Panc1 (cell line): ENCODE data around the gene BICRAL. TPM values are rescaled to one million over a fixed set of nuclear protein-coding genes. Genes with fewer than 3 reads are reported as not detected.

ENCODE experiments used
- ATAC-seq: fragments of 200-7000 bp; cut with Tn5 transposase; 2 replicates; pipeline ENCODE4 v1.9.1; 2020; ENCODE audit warnings: mild to moderate bottlenecking, moderate library complexity
- BruUV-seq: library from RNA; stranded (reverse); fragments of 400-500 nt; replicated peaks from 2 replicates; lab custom pipeline; 2021; lab: Mats Ljungman, UMichigan
- CTCF ChIA-PET: fragments of 300-600 bp; sonication (Branson Sonifier 250); formaldehyde crosslinking; loops from one replicate; lab custom pipeline; 2022; ENCODE audit warnings: antibody characterized with exemption; lab: Charles Lee
- POLR2A ChIA-PET: fragments of 300-600 bp; sonication (Branson Sonifier 250); formaldehyde crosslinking; loops from one replicate; lab custom pipeline; 2022; ENCODE audit warnings: antibody characterized with exemption; lab: Charles Lee
- DNase-seq: peaks from one replicate; pipeline ENCODE4 v3.0.0-alpha.2; 2010; ENCODE audit warnings: low read depth, low spot score
- H3K27ac ChIP-seq: 2 replicates; pipeline ENCODE4 v1.5.1; 2011; ENCODE audit warnings: mild to moderate bottlenecking, low read length, inconsistent platforms
- H3K27me3 ChIP-seq: fragments of 200-500 bp; sonication (Bioruptor generic); 2 replicates; pipeline ENCODE4 v1.6.0; 2014; ENCODE audit warnings: low read length, inconsistent platforms; ENCODE audit not compliant: control insufficient read depth, insufficient read depth
- H3K36me3 ChIP-seq: fragments of 200-500 bp; sonication (Bioruptor generic); 2 replicates; pipeline ENCODE4 v1.5.1; 2014; ENCODE audit warnings: inconsistent platforms, mild to moderate bottlenecking, low read length, moderate library complexity; ENCODE audit not compliant: control insufficient read depth, insufficient read depth
- H3K4me1 ChIP-seq: 2 replicates; pipeline ENCODE4 v1.5.1; 2011; ENCODE audit warnings: inconsistent platforms, mild to moderate bottlenecking, low read length, moderate library complexity; ENCODE audit not compliant: control insufficient read depth, insufficient read depth
- H3K4me3 ChIP-seq, 2 experiments: 2 replicates each; pipeline ENCODE4 v1.5.1; 2011 to 2012; ENCODE audit warnings: low read depth in 2 of 2, low read length in 2 of 2, mild to moderate bottlenecking in 2 of 2, inconsistent platforms in 1 of 2, moderate library complexity in 1 of 2
- H3K9me3 ChIP-seq: fragments of 200-500 bp; sonication (Bioruptor generic); 2 replicates; pipeline ENCODE4 v1.5.1; 2014; ENCODE audit warnings: low read depth, mild to moderate bottlenecking, inconsistent platforms, low read length, moderate library complexity; ENCODE audit not compliant: control insufficient read depth, insufficient read depth
- CTCF ChIP-seq: fragments of 450-650 bp; IDR thresholded peaks from 2 replicates; pipeline ENCODE4 v1.5.1; 2017; ENCODE audit warnings: mild to moderate bottlenecking
- POLR2AphosphoS5 ChIP-seq: IDR thresholded peaks from 2 replicates; pipeline ENCODE4 v1.6.1; 2012; ENCODE audit warnings: mild to moderate bottlenecking, low read depth, low read length, moderate library complexity
- REST ChIP-seq, 2 experiments: IDR thresholded peaks; 2 replicates each; pipeline ENCODE4 v1.6.1; 2011 to 2012; ENCODE audit warnings: low read depth in 2 of 2, control low read depth in 1 of 2, low read length in 1 of 2, mild to moderate bottlenecking in 1 of 2, moderate library complexity in 1 of 2; ENCODE audit not compliant: insufficient read depth in 1 of 2
- SIN3A ChIP-seq: IDR thresholded peaks from 2 replicates; pipeline ENCODE4 v1.6.1; 2012; ENCODE audit warnings: low read depth, mild to moderate bottlenecking, low read length, moderate library complexity, borderline replicate concordance; ENCODE audit not compliant: insufficient read depth
- TCF7L2 ChIP-seq: IDR thresholded peaks from 2 replicates; pipeline ENCODE4 v1.6.1; 2011; ENCODE audit warnings: mild to moderate bottlenecking, low read depth, low read length, inconsistent platforms
- in situ Hi-C: cut with HindIII; loops from 2 replicates; pipeline ENCODE4 v1.10.0; 2016; ENCODE audit warnings: low sequenced_read_pairs, low pct_unique_long_range_greater_than_20kb
- intact Hi-C: fragments of 100-400 bp; cut with micrococcal nuclease; formaldehyde crosslinking; loops from one replicate; pipeline ENCODE4 v1.10.0; 2022; ENCODE audit not compliant: unreplicated experiment
- total RNA-seq: library from RNA; stranded (reverse); gene quantifications from one replicate; pipeline ENCODE4 v1.2.1, GENCODE V29; 2021; ENCODE audit not compliant: unreplicated experiment

The BICRAL gene
- total RNA-seq, 1 experiment from 2014 or later = 12.9 TPM

DNA sequence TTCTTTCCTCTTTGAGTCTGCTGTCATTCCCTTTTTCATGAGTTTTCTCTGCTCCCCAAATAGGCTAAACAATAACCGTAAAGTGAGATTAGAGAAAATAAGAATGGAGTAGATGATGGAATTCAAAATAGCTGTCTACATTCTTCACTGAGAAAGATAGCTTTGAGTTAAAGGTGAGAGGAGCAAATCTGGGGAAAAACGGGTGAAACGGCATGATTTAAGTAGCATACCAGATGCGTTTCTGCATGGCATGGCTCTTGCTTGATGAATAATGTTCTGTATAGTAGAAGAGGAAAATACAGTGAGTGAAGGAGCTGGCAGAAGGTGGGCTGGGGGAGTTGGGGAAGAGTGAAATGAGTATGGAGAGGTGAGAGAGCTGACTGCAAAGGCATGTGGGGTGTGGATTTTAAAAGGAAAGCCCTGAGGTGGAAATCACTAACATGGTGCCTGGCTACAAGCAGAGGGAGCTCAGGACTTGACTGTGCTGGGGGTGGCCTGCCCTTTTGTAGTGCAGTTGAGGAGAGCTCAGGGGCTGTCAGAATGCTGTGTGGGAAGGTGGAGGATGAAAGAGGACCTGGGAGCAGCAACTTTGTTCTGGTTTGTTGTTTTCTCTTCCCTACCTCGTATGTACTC lies 8.8 kb downstream of the BICRAL start:
- CTCF ChIA-PET = no interaction called here
- Histone ChIP-seq H3K4me1 (peaks cover 15% of the 10 kb centered on the region; the same call in 1 of the 2 replicates), H3K9me3 (no peaks in the 10 kb centered on the region), H3K27ac (no peak overlapping the region), H3K27me3 (no peaks in the 10 kb centered on the region), H3K4me3 (no peak overlapping the region), H3K36me3 (no peaks in the 10 kb centered on the region)
- intact Hi-C loops (no loop called here), in situ Hi-C loops (no loop called here)
- no peak for DNase-seq
- no peak for ATAC-seq
- TF ChIP-seq POLR2AphosphoS5 (no peak), SIN3A (no peak), TCF7L2 (no peak), REST (IDR thresholded peaks at IDR 0.05; ENCODE audit: insufficient read depth in 1 of 2, low read depth in 2 of 2, low read length in 1 of 2) (no peak), CTCF (no peak)
- POLR2A ChIA-PET = no interaction called here
- BruUV-seq = no TSS peak

- ChIA-PET CTCF (no interaction called here), POLR2A (no interaction called here)
- peaks cover 12% of the 10 kb centered on the region; the same call in 1 of the 2 replicates for H3K4me1 ChIP-seq
- BruUV-seq = no TSS peak
- H3K27me3 ChIP-seq = no peaks in the 10 kb centered on the region
- TF ChIP-seq SIN3A (no peak), POLR2AphosphoS5 (no peak), REST (IDR thresholded peaks at IDR 0.05; ENCODE audit: insufficient read depth in 1 of 2, low read depth in 2 of 2, low read length in 1 of 2) (no peak), TCF7L2 (no peak), CTCF (no peak)
- H3K4me3 ChIP-seq = no peak overlapping the region
- intact Hi-C loops (no loop called here), in situ Hi-C loops (no loop called here)
- H3K36me3 ChIP-seq = no peaks in the 10 kb centered on the region
- no peak overlapping the region for H3K27ac ChIP-seq
- ATAC-seq (peak; percentile 54), DNase-seq (no peak)
- no peaks in the 10 kb centered on the region for H3K9me3 ChIP-seq
Observed at GRCh38 chr6:42791706-42792320, 10.0 kb downstream of the BICRAL start.
